ENCODE results near the gene BBOF1. TPM values are rescaled to one million over a fixed set of nuclear protein-coding genes. Genes with fewer than 3 reads are reported as not detected.
A peak's percentile ranks its signal among the peaks of the same experiment; 100 is the strongest.
"Not testable (repeated sequence)": the region's sequence is repeated elsewhere in the genome, so short reads cannot be mapped to it uniquely, and the experiment has no call there.

Gene BBOF1
- total RNA-seq, 8 experiments from 2014 or later = 4.0 to 38.2 (median 9.8) TPM

DNA sequence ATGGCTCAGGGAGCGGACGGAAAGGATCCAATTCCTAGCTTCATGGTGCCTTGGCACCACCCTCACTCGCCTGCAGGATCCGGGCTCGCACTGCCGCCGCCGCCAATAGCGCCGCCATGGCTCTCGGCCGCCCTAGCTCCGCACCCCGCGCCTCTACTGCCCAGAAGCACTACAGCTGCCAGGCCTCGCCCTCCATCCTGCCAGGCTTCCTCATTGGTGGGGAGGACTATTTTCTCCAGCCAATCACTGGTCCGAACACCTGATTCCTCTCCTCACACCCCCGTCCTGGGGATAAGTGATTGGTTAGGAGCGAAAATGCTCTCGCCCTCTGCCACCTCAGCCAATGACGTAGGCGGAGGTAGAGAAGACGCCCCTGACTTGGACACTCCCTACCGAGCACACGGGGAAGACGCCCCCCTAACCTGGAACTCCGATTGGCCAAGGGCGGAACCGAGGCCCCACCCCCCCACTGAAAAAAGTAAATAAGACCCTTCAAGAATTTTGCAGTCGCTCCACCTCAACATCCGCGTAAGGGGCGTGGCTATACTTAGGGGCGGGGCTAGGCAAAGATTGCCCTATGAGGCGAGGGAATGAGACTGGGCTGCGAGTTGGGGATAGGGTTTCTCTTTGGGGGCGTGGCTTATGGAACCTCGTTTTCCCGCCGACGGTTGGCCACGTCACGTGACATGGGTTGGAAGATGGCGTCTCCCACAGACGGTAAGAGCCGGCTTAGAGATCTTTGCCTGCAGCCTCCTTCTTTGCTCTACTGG is 65.3 kb downstream of the BBOF1 start, which contains the start of the genes ALDH6A1 and LIN52:
ALDH6A1 (minus strand) TSS at position 177 of the 770 bp plus-strand sequence; CDS start at position 118, 59 bp downstream.
LIN52 (plus strand) TSS at position 680 of the 770 bp plus-strand sequence; CDS start at position 699, 19 bp downstream.
- WGBS, 10 experiments = 0 to 5% (median 0%) methylated on average over 2 to 28 of the region's 46 CpGs; no CpG with 5 or more reads in 2 of the 10 experiments
- H3K4me3 ChIP-seq = peak within 1 kb of the TSS; percentile 60 to 87 (median 69)
- peak within 1 kb of the TSS; percentile 61 to 85 for H3K27ac ChIP-seq
- H3K4me1 ChIP-seq (replicated peaks in 1 of 2) = peaks cover 5 to 10% of the 10 kb centered on the region in 2 donors
- ATAC-seq (replicated peaks in 6 of 8) = peak; percentile 91 to 96 (median 94)
- in situ Hi-C loops (cut with MboI; ENCODE audit: low pct_unique_long_range_greater_than_20kb in 2 of 9, low sequenced_read_pairs in 9 of 9, unreplicated experiment in 9 of 9) = no loop called here

DNA sequence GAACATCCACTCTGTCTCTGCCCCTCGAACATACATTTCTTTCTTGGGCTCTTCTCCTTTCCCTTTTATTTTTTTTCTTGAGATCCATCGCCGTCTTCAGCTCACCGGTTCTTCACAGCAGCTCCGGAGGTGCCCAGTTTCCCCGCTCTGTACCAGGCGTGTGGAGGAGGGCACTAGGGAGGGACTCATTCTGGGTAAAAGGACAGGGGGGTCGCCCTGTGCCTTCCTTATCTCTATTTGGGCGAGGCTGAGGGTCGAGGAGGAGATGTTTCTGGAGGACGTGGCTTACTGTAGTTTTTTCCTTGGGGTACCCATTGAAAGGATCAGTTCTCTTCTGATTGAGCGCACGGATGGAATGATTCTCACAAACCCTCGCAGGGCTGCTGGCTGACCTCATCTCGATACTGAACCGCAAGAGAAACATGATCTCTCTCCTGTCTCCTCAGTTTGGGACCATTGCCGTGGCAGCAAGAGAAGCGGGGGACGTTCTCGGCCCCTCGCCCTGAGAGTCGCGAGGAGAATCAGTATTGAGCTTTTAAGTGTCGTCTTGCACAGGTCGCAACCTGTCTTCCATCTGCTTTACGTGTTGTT is 66.0 kb downstream of the BBOF1 start:
- ATAC-seq (replicated peaks in 6 of 8) = peak in 7 of 8 experiments; percentile 3 to 12 (median 4)
- 0 to 4% (median 0%) methylated on average over 1 to 19 of the region's 26 CpGs; no CpG with 5 or more reads in 3 of the 10 experiments for WGBS, 10 experiments
- peaks cover 5 to 10% of the 10 kb centered on the region in 2 donors for H3K4me1 ChIP-seq (replicated peaks in 1 of 2)
- in situ Hi-C loops (cut with MboI; ENCODE audit: low pct_unique_long_range_greater_than_20kb in 2 of 9, low sequenced_read_pairs in 9 of 9, unreplicated experiment in 9 of 9) = no loop called here
- H3K27ac ChIP-seq = peak overlapping the region; percentile 61 to 85
- H3K4me3 ChIP-seq = peak overlapping the region; percentile 60 to 87 (median 69)

DNA sequence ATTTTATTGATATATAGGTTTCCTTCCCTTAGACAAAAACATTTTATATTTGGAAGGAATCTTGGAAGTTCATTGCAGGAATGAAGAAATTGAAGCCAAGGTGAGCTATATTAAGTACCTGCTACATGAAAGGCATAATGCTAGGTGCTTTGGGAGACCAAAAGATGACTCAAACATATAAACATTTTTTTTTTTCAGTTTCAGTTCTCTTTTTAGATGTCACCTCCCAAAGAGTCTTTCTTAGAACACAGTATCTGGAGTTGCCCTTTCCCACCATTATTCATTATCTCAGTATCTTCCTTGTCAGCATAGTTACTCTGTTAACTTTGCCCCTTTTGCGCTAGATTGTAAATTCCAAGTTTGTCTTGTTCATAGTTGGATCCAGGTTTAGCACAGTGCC is 66.7 kb downstream of the BBOF1 start:
- Histone ChIP-seq H3K27ac (no peak overlapping the region), H3K4me3 (peak overlapping the region in 4 of 5 donors; percentile 60 to 87 (median 68)), H3K4me1 (replicated peaks in 1 of 2) (peaks cover 5 to 10% of the 10 kb centered on the region in 2 donors)
- in situ Hi-C loops (cut with MboI; ENCODE audit: low pct_unique_long_range_greater_than_20kb in 2 of 9, low sequenced_read_pairs in 9 of 9, unreplicated experiment in 9 of 9) = no loop called here
- ATAC-seq (replicated peaks in 6 of 8) = no peak
- WGBS, 10 experiments = 100% methylated on average over 1 of the region's 1 CpG; no CpG with 5 or more reads in 2 of the 10 experiments

DNA sequence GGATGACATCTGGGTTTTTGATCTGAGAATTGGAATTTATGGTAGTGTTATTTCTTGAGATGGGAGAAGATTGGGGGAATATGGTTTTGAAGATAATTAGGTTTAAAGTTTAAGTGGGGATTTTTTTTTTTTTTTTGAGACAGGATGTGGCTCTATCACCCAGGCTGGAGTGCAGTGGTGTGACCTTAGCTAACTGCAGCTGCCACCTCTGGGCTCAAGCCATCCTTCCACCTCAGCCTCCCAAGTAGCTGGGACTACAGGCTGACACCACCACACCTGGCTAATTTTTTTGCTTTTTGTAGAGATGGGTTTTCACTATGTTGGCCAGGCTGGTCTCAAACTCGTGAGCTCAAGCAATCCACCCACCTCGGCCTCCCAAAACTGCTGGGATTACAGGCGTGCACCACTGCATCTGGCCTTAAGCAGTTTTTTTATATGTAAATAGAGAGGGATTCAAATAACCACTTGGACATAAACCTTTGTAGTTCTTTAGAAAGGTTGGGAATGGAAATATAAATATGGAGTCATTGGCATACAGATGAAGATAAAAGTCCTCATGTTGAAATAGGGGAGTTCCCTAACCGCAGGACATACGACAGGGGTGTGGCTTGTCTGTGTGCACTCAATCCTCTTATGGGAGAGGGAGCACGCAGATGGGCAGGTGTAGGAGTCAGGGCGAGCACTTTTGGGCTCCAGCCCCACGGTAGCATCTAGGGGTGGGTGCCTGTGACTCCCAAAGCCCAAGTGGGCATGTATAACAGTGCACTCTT is 70.3 kb downstream of the BBOF1 start:
- H3K27ac ChIP-seq = no peak overlapping the region
- H3K4me3 ChIP-seq = no peak overlapping the region
- WGBS, 10 experiments = 35 to 92% (median 89%) methylated on average over 2 to 6 of the region's 8 CpGs; no CpG with 5 or more reads in 5 of the 10 experiments
- in situ Hi-C loops (cut with MboI; ENCODE audit: low pct_unique_long_range_greater_than_20kb in 2 of 9, low sequenced_read_pairs in 9 of 9, unreplicated experiment in 9 of 9) = no loop called here
- ATAC-seq (replicated peaks in 6 of 8) = peak in 2 of 8 experiments; percentile 12 to 16
- peaks cover 0 to 5% of the 10 kb centered on the region in 2 donors for H3K4me1 ChIP-seq (replicated peaks in 1 of 2)

DNA sequence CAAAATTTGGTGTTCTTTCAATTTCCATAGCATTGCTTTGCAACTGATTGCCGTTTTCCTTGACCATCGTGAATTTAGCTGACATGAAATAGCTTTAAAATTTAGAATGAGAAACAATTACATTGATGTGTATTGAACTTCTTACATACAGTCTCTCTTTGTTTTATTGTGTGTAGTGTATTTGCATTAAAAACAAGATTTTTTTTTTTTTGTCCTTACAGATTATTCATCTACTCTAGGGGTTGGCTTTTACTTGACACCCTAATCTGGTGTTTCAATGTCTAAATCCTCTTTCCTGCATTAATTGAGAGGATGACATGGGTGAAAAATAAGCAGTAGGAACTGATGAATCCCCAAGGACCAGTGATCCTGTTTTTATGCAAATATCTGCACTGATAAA is 86.2 kb downstream of the BBOF1 start:
- Histone ChIP-seq H3K4me3 (no peak overlapping the region), H3K27ac (no peak overlapping the region), H3K4me1 (replicated peaks in 1 of 2) (peaks cover 0 to 2% of the 10 kb centered on the region in 2 donors)
- in situ Hi-C loops (cut with MboI; ENCODE audit: low pct_unique_long_range_greater_than_20kb in 2 of 9, low sequenced_read_pairs in 9 of 9, unreplicated experiment in 9 of 9) = loop anchor here in 4 of 9 experiments (25.0 kb wide), 3 partner anchors 132 to 382 kb away; partner anchors contain the start of genes ISCA2 (in 1 of the 4), NPC2 (in 1 of the 4) and VSX2 (in 1 of the 4)
- ATAC-seq (replicated peaks in 6 of 8) = no peak
- WGBS, 10 experiments = 34 to 100% (median 92%) methylated on average over 1 to 2 of the region's 2 CpGs; no CpG with 5 or more reads in 3 of the 10 experiments

DNA sequence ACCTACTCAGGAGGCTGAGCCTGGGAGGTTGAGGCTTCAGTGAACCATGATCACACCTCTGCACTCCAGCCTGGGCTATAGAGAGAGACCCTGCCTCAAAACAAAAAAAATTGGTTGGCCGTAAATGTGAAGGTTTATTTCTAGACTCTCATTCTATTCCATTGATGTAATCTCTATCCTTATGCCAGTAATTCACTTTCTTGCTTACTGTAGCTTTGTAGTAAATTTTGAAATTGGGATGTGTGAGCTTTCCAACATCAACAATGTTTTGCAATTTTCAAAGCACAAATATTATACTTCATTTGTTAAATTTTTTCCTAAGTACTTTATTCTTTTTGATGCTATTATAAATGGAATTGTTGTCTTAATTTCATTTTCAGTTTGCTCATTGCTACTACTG is 90.2 kb downstream of the BBOF1 start:
- no peak overlapping the region for H3K4me3 ChIP-seq
- 83 to 100% (median 100%) methylated on average over 1 of the region's 1 CpG; no CpG with 5 or more reads in 3 of the 10 experiments for WGBS, 10 experiments
- H3K4me1 ChIP-seq (replicated peaks in 1 of 2) = peaks cover 0 to 2% of the 10 kb centered on the region in 2 donors
- no peak overlapping the region for H3K27ac ChIP-seq
- in situ Hi-C loops (cut with MboI; ENCODE audit: low pct_unique_long_range_greater_than_20kb in 2 of 9, low sequenced_read_pairs in 9 of 9, unreplicated experiment in 9 of 9) = loop anchor here in 4 of 9 experiments (25.0 kb wide), 3 partner anchors 128 to 378 kb away; partner anchors contain the start of genes ISCA2 (in 1 of the 4), NPC2 (in 1 of the 4) and VSX2 (in 1 of the 4)
- ATAC-seq (replicated peaks in 6 of 8) = no peak

DNA sequence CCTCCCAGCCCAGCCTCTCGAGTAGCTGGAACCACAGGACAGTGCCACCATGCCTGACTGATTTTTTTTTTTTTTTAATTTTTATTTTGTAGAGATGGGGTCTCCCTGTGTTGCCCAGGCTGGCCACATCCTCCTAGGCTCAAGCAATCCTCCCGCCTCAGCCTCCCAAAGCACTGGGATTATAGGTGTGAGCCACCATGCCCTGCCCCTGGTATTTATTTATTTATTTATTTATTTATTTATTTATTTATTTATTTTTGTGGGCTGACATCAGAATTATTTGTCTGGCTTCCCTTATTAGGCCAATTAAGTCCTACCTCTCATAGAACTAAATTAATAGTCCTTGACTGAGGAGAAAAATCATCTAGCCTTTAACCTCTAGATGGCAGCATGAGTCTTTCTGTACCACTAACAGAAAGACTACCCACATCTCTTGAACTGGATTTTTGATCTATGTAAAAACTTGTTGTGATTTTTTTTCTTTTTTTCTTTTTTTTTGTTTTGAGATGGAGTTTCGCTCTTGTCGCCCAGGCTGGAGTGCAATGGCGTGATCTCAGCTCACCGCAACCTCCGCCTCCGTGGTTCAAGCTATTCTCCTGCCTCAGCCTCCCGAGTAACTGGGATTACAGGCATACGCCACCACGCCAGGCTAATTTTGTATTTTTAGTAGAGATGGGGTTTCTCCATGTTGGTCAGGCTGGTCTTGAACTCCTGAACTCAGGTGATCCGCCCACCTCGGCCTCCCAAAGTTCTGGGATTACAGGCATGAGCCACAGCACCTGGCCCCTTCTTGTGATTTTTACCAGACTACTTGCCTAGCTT is 92.5 kb downstream of the BBOF1 start:
- 83 to 97% (median 94%) methylated on average over 1 to 12 of the region's 13 CpGs; no CpG with 5 or more reads in 1 of the 10 experiments for WGBS, 10 experiments
- peak in 4 of 8 experiments; percentile 49 to 85 (median 78) for ATAC-seq (replicated peaks in 6 of 8)
- in situ Hi-C loops (cut with MboI; ENCODE audit: low pct_unique_long_range_greater_than_20kb in 2 of 9, low sequenced_read_pairs in 9 of 9, unreplicated experiment in 9 of 9) = loop anchor here in 5 of 9 experiments (10.0 to 25.0 kb wide), 4 partner anchors 126 to 376 kb away; partner anchors contain the start of genes ISCA2 (in 1 of the 5), NPC2 (in 1 of the 5) and VSX2 (in 1 of the 5)
- H3K27ac ChIP-seq; H3K4me1 ChIP-seq (replicated peaks in 1 of 2); H3K4me3 ChIP-seq: not testable (repeated sequence)

Other genes with a start within 250 kb of the BBOF1 start
- 10 to 100 TPM in 4 of 8 experiments, 1 to 10 TPM in 4; 6.2 to 26.9 (median 13.0) TPM for gene PTGR2, start 167.5 kb upstream of the BBOF1 start, total RNA-seq
- gene ZNF410, start 132.5 kb upstream of the BBOF1 start, total RNA-seq = 10 to 100 TPM; 32.8 to 63.6 (median 41.4) TPM
- 10 to 100 TPM in 4 of 8 experiments, 1 to 10 TPM in 4; 3.5 to 17.6 (median 9.4) TPM for gene FAM161B, start 69.3 kb upstream of the BBOF1 start, total RNA-seq
- 10 to 100 TPM; 13.1 to 29.4 (median 19.1) TPM for gene COQ6, start 69.0 kb upstream of the BBOF1 start, total RNA-seq
- 10 to 100 TPM in 4 of 8 experiments, 1 to 10 TPM in 4; 5.1 to 32.0 (median 9.5) TPM for gene ENTPD5, start 61 bp upstream of the BBOF1 start, total RNA-seq
- gene ALDH6A1, start 65.1 kb downstream of the BBOF1 start, total RNA-seq = 10 to 100 TPM in 4 of 8 experiments, 1 to 10 TPM in 4; 7.6 to 28.2 (median 9.6) TPM
- gene LIN52, start 65.6 kb downstream of the BBOF1 start, total RNA-seq = 10 to 100 TPM in 5 of 8 experiments, 1 to 10 TPM in 3; 7.2 to 19.2 (median 10.5) TPM
- 10 to 100 TPM in 3 of 8 experiments, 1 to 10 TPM in 1, under 1 TPM in 2, not detected in 2; 0.10 to 27.9 (median 9.5) TPM for gene VSX2, start 220.1 kb downstream of the BBOF1 start, total RNA-seq